IMR-90 (cell line): Measurements from ENCODE around the gene ARHGAP15. TPM values are rescaled to one million over a fixed set of nuclear protein-coding genes. Genes with fewer than 3 reads are reported as not detected.

Experiments used
- ATAC-seq: fragments of 200-7000 bp; cut with Tn5 transposase; 2 replicates; pipeline ENCODE4 v1.9.1; 2020; ENCODE audit warnings: low read depth, mild to moderate bottlenecking, moderate library complexity
- BruUV-seq: library from RNA; stranded (reverse); fragments of 400-500 nt; replicated peaks from 2 replicates; lab custom pipeline; 2021; lab: Mats Ljungman, UMichigan
- CTCF ChIA-PET: fragments of 300-600 bp; formaldehyde crosslinking; extraction: SDS; loops from one replicate; lab custom pipeline; 2021; ENCODE audit warnings: antibody characterized with exemption; lab: Yijun Ruan, JAX
- POLR2A ChIA-PET: fragments of 300-600 bp; sonication (Branson Sonifier 250); formaldehyde crosslinking; loops from one replicate; lab custom pipeline; 2022; ENCODE audit warnings: antibody characterized with exemption; ENCODE audit not compliant: unreplicated experiment; lab: Charles Lee
- DNase-seq: peaks from one replicate; pipeline ENCODE4 v3.0.0; 2013
- H2AFZ ChIP-seq: replicated peaks from 2 replicates; pipeline ENCODE3; 2013; ENCODE audit warnings: low read length, mild to moderate bottlenecking; ENCODE audit not compliant: poor library complexity
- H2AK5ac ChIP-seq: 2 replicates; pipeline ENCODE4 v1.6.1; 2013; ENCODE audit warnings: low read depth, low read length, inconsistent platforms
- H2AK9ac ChIP-seq: replicated peaks from 2 replicates; pipeline ENCODE3; 2013; ENCODE audit warnings: mild to moderate bottlenecking, low read depth, low read length, moderate library complexity; ENCODE audit not compliant: poor library complexity
- H2BK120ac ChIP-seq: 2 replicates; pipeline ENCODE4 v1.6.1; 2013; ENCODE audit warnings: low read depth, low read length, inconsistent platforms
- H2BK15ac ChIP-seq: 3 replicates; pipeline ENCODE4 v1.6.1; 2013; ENCODE audit warnings: low read depth, low read length, inconsistent platforms
- H2BK20ac ChIP-seq: 2 replicates; pipeline ENCODE4 v1.6.1; 2013; ENCODE audit warnings: low read depth, mild to moderate bottlenecking, inconsistent platforms, low read length, moderate library complexity
- H2BK5ac ChIP-seq: 2 replicates; pipeline ENCODE4 v1.6.1; 2013; ENCODE audit warnings: mild to moderate bottlenecking, low read depth, low read length, inconsistent platforms; ENCODE audit not compliant: poor library complexity, severe bottlenecking
- H3K14ac ChIP-seq: replicated peaks from 2 replicates; pipeline ENCODE4 v1.6.1; 2013; ENCODE audit warnings: low read depth, low read length, inconsistent platforms
- H3K18ac ChIP-seq: 2 replicates; pipeline ENCODE4 v1.6.1; 2013; ENCODE audit warnings: low read depth, low read length, control low read depth
- H3K23ac ChIP-seq: 2 replicates; pipeline ENCODE4 v1.6.1; 2013; ENCODE audit warnings: low read depth, low read length, inconsistent platforms
- H3K27ac ChIP-seq: 2 replicates; pipeline ENCODE4 v1.5.1; 2013; ENCODE audit warnings: mild to moderate bottlenecking, control low read depth, low read length; ENCODE audit not compliant: insufficient read depth
- H3K27me3 ChIP-seq: 2 replicates; pipeline ENCODE4 v1.6.1; 2013; ENCODE audit warnings: low read length; ENCODE audit not compliant: control insufficient read depth, insufficient read depth
- H3K36me3 ChIP-seq: 2 replicates; pipeline ENCODE4 v1.6.1; 2013; ENCODE audit warnings: low read length, mixed read lengths; ENCODE audit not compliant: control insufficient read depth, insufficient read depth
- H3K4ac ChIP-seq: 2 replicates; pipeline ENCODE4 v1.6.1; 2013; ENCODE audit warnings: low read depth, low read length, inconsistent platforms
- H3K4me1 ChIP-seq: 2 replicates; pipeline ENCODE4 v1.6.1; 2013; ENCODE audit warnings: low read length, mixed read lengths; ENCODE audit not compliant: control insufficient read depth, insufficient read depth
- H3K4me2 ChIP-seq: 2 replicates; pipeline ENCODE4 v1.6.1; 2013; ENCODE audit warnings: low read depth, mild to moderate bottlenecking, control low read depth, low read length, moderate library complexity
- H3K4me3 ChIP-seq: 2 replicates; pipeline ENCODE4 v1.5.1; 2013; ENCODE audit warnings: low read depth, mild to moderate bottlenecking, control low read depth, low read length, moderate library complexity; ENCODE audit not compliant: insufficient read depth
- H3K56ac ChIP-seq: 2 replicates; pipeline ENCODE4 v1.6.1; 2013; ENCODE audit warnings: low read length, inconsistent platforms; ENCODE audit not compliant: insufficient read depth; ENCODE audit errors: extremely low read depth
- H3K79me1 ChIP-seq, 2 experiments: 2 replicates each; pipeline ENCODE4 v1.6.1; 2013; ENCODE audit warnings: low read length in 2 of 2, inconsistent platforms in 1 of 2, low read depth in 1 of 2
- H3K9ac ChIP-seq: 2 replicates; pipeline ENCODE4 v1.6.1; 2013; ENCODE audit warnings: low read depth, low read length, control low read depth
- H3K9me1 ChIP-seq: 2 replicates; pipeline ENCODE4 v1.6.1; 2013; ENCODE audit warnings: low read length, inconsistent platforms; ENCODE audit not compliant: insufficient read depth
- H3K9me3 ChIP-seq: 2 replicates; pipeline ENCODE4 v1.6.1; 2013; ENCODE audit warnings: low read length; ENCODE audit not compliant: control insufficient read depth, insufficient read depth
- H4K20me1 ChIP-seq: 2 replicates; pipeline ENCODE4 v1.6.1; 2013; ENCODE audit warnings: low read length, inconsistent platforms; ENCODE audit not compliant: insufficient read depth
- H4K5ac ChIP-seq: 2 replicates; pipeline ENCODE4 v1.6.1; 2013; ENCODE audit warnings: mild to moderate bottlenecking, low read depth, low read length, control low read depth
- H4K8ac ChIP-seq, 2 experiments: 2 replicates each; pipeline ENCODE4 v1.6.1; 2013; ENCODE audit warnings: low read depth in 2 of 2, low read length in 2 of 2, control low read depth in 1 of 2, inconsistent platforms in 1 of 2
- H4K91ac ChIP-seq: 2 replicates; pipeline ENCODE4 v1.6.1; 2013; ENCODE audit warnings: low read depth, low read length, inconsistent platforms; ENCODE audit not compliant: insufficient read depth
- CTCF ChIP-seq: conservative IDR thresholded peaks from 2 replicates; pipeline ENCODE4 v1.5.1; 2012; ENCODE audit warnings: mild to moderate bottlenecking, low read depth, low read length, improper control_type of control experiment
- ELK1 ChIP-seq: fragments of 150-350 bp; IDR thresholded peaks from 2 replicates; pipeline ENCODE4 v1.6.1; 2016; ENCODE audit warnings: low read depth, mild to moderate bottlenecking, low read length, moderate library complexity, borderline replicate concordance
- FOS ChIP-seq: fragments of 150-350 bp; IDR thresholded peaks from 2 replicates; pipeline ENCODE4 v1.6.1; 2016; ENCODE audit warnings: low read depth, low read length
- RCOR1 ChIP-seq: IDR thresholded peaks from 2 replicates; pipeline ENCODE4 v1.6.1; 2012; ENCODE audit warnings: mild to moderate bottlenecking, low read length, improper control_type of control experiment; ENCODE audit not compliant: insufficient replicate concordance
- WGBS, 2 experiments: methylation state at CpG; one replicate each; pipeline versions ENCODE4 v1.1.5 to v1.1.7; 2013; ENCODE audit warnings: missing lambda C conversion rate in 2 of 2; ENCODE audit not compliant: insufficient read length in 1 of 2; ENCODE audit errors: extremely low coverage in 2 of 2; 5-methylcytosine and 5-hydroxymethylcytosine counted together
- dilution Hi-C: fragments of 300-500 bp; cut with HindIII; formaldehyde crosslinking; loops from one replicate; pipeline ENCODE4 v1.14.3; 2018; ENCODE audit warnings: low sequenced_read_pairs; ENCODE audit not compliant: unreplicated experiment
- in situ Hi-C: fragments of 300-500 bp; cut with MboI; formaldehyde crosslinking; loops from 3 replicates; pipeline ENCODE4 v1.14.3; 2019; ENCODE audit warnings: low sequenced_read_pairs, inconsistent platforms, mixed read lengths
- intact Hi-C: fragments of 100-400 bp; cut with micrococcal nuclease; formaldehyde crosslinking; loops from 2 replicates; pipeline ENCODE4 v1.10.0; 2022
- polyA plus RNA-seq, 3 experiments: library from polyadenylated mRNA; depleted of rRNA; stranded (reverse); fragments of >200 nt; gene quantifications; 2 replicates each; pipeline ENCODE4 v1.2.3, GENCODE V29; 2012; ENCODE audit warnings: low replicate concordance in 1 of 3
- total RNA-seq: library from RNA; depleted of rRNA; stranded (reverse); fragments of >200 nt; gene quantifications from 2 replicates; pipeline ENCODE4 v1.2.3, GENCODE V29; 2012

ARHGAP15 gene
- total and polyA plus RNA-seq, 2 of the 4 experiments (the other 2 are of a cell fraction) = not detected

- CTCF ChIA-PET = no interaction called here
These were observed 554.8 kb downstream of the ARHGAP15 start for GRCh38 chr2:143683977-143684376.

More at GRCh38 chr2:143683977-143684376, 554.8 kb downstream of the ARHGAP15 start:
- no peaks in the 10 kb centered on the region for H3K4me1 ChIP-seq
- no peak overlapping the region for H2BK120ac ChIP-seq
- no peak overlapping the region for H3K18ac ChIP-seq
- no peak overlapping the region for H3K27ac ChIP-seq
- H3K9ac ChIP-seq = no peak overlapping the region
- intact Hi-C loops = no loop called here
- in situ Hi-C loops = no loop called here
- H3K56ac ChIP-seq = no peak overlapping the region
- no TSS peak for BruUV-seq
- H3K4me2 ChIP-seq = no peak overlapping the region
- H3K9me1 ChIP-seq = no peaks in the 10 kb centered on the region
- H3K4ac ChIP-seq = no peak overlapping the region
- no peaks in the 10 kb centered on the region for H4K20me1 ChIP-seq
- H3K9me3 ChIP-seq = no peaks in the 10 kb centered on the region
- no peak overlapping the region for H3K14ac ChIP-seq
- H3K23ac ChIP-seq = no peak overlapping the region
- no peak for TF ChIP-seq FOS
- no peak for TF ChIP-seq CTCF
- no peak for TF ChIP-seq ELK1
- TF ChIP-seq RCOR1 = no peak
- no peaks in the 10 kb centered on the region for H3K36me3 ChIP-seq
- H4K91ac ChIP-seq = no peak overlapping the region
- H4K8ac ChIP-seq = no peak overlapping the region
- no peak overlapping the region for H2AFZ ChIP-seq
- H2AK5ac ChIP-seq = no peak overlapping the region
- H4K5ac ChIP-seq = no peak overlapping the region
- H3K79me1 ChIP-seq = no peaks in the 10 kb centered on the region
- no peak for ATAC-seq
- H3K27me3 ChIP-seq = no peaks in the 10 kb centered on the region
- DNase-seq = no peak
- WGBS, 2 experiments = no CpG with 5 or more reads among the region's 1 CpG
- H2BK15ac ChIP-seq = no peak overlapping the region
- H2AK9ac ChIP-seq = no peak overlapping the region
- no peak overlapping the region for H2BK20ac ChIP-seq
- POLR2A ChIA-PET = no interaction called here
- dilution Hi-C loops = no loop called here
- no peak overlapping the region for H2BK5ac ChIP-seq
- H3K4me3 ChIP-seq = no peak overlapping the region
